Transverse colon (tissue), 4 donors: ENCODE data around the gene ITGA1. TPM values are rescaled to one million over a fixed set of nuclear protein-coding genes. Genes with fewer than 3 reads are reported as not detected.

Experiments used
- DNase-seq: peaks from one replicate; pipeline ENCODE4 v3.0.0-alpha.2; 2019
- H3K27ac ChIP-seq, 4 donors: fragments of 200-600 bp; sonication (generic); 2 replicates each; pipeline ENCODE4 v1.5.1; 2016 to 2018; ENCODE audit warnings: inconsistent platforms in 4 of 4
- H3K27me3 ChIP-seq: fragments of 200-600 bp; sonication (generic); 2 replicates; pipeline ENCODE4 v1.5.1; 2017; ENCODE audit warnings: inconsistent platforms
- H3K36me3 ChIP-seq, 4 donors: fragments of 200-600 bp; sonication (generic); 2 replicates each; pipeline ENCODE4 v1.5.1; 2017 to 2019; ENCODE audit warnings: inconsistent platforms in 4 of 4
- H3K4me1 ChIP-seq, 4 donors: fragments of 200-600 bp; sonication (generic); 2 replicates each; pipeline ENCODE4 v1.5.1; 2017 to 2020; ENCODE audit warnings: inconsistent platforms in 4 of 4
- H3K4me3 ChIP-seq, 4 donors: fragments of 200-600 bp; sonication (generic); 1 replicate in 1 of 4; 2 replicates in 3 of 4; pipeline versions ENCODE4 v1.5.1 to v1.6.1; 2017 to 2019; ENCODE audit warnings: inconsistent platforms in 4 of 4
- H3K9me3 ChIP-seq, 2 donors: fragments of 200-600 bp; sonication (generic); 2 replicates each; pipeline ENCODE4 v1.5.1; 2017 to 2019; ENCODE audit warnings: inconsistent platforms in 2 of 2
- CTCF ChIP-seq, 5 experiments: fragments of 200-600 bp in 3 of 5; fragments of 450-650 bp in 2 of 5; sonication (generic) in 3 of 5; IDR thresholded peaks; 1 replicate in 2 of 5; 2 replicates in 3 of 5; pipeline ENCODE4 v1.5.1; 2016 to 2017; ENCODE audit warnings: antibody characterized with exemption in 5 of 5, inconsistent platforms in 3 of 5, mild to moderate bottlenecking in 2 of 5, moderate library complexity in 1 of 5
- EP300 ChIP-seq: sonication (generic); formaldehyde crosslinking; IDR thresholded peaks from one replicate; pipeline ENCODE4 v1.6.1; 2017; ENCODE audit warnings: antibody characterized with exemption, low read depth
- POLR2A ChIP-seq: fragments of 450-650 bp; IDR thresholded peaks from one replicate; pipeline ENCODE4 v1.6.1; 2016; ENCODE audit warnings: antibody characterized with exemption, mild to moderate bottlenecking, moderate library complexity
- POLR2AphosphoS5 ChIP-seq, 3 donors: sonication (generic); formaldehyde crosslinking; IDR thresholded peaks; one replicate each; pipeline ENCODE4 v1.6.1; 2016; ENCODE audit warnings: antibody characterized with exemption in 3 of 3
- WGBS, 2 donors: methylation state at CpG; one replicate each; pipeline ENCODE4 v1.1.5; 2018; ENCODE audit warnings: low coverage in 1 of 2; 5-methylcytosine and 5-hydroxymethylcytosine counted together
- in situ Hi-C, 4 donors: fragments of 200-750 bp; cut with MboI; loops; one replicate each; pipeline versions ENCODE4 v1.15.0 to v1.15.1; 2017; ENCODE audit warnings: low sequenced_read_pairs in 3 of 4, low pct_ligation_motif_present in 1 of 4, low pct_unique_long_range_greater_than_20kb in 1 of 4
- intact Hi-C: fragments of 100-400 bp; cut with DNase I; formaldehyde crosslinking; loops from one replicate; pipeline ENCODE4 v1.15.1; 2023; ENCODE audit warnings: low total_unique reads
- small RNA-seq, 4 donors: library from RNA; depleted of rRNA; stranded (forward); fragments of <200 nt; gene quantifications; one replicate each; pipeline ENCODE3, GENCODE V24; 2016
- total RNA-seq, 4 donors: library from RNA; depleted of rRNA; stranded (reverse); fragments of >200 nt; gene quantifications; one replicate each; pipeline ENCODE4 v1.1.0, GENCODE V29; 2016

The ITGA1 gene
- total RNA-seq, 4 donors from 2014 or later: 42.6 to 83.2 (median 48.0) TPM

- intact Hi-C loops: no loop called here
Observed at GRCh38 chr5:53002491-53002890, 214.8 kb downstream of the ITGA1 start.

GRCh38 chr5:53003144-53003543, 215.4 kb downstream of the ITGA1 start:
- Histone ChIP-seq H3K4me1 (peaks cover 0 to 5% (median under 1%) of the 10 kb centered on the region in 4 donors), H3K36me3 (no peaks in the 10 kb centered on the region), H3K27ac (no peak overlapping the region), H3K27me3 (no peaks in the 10 kb centered on the region), H3K9me3 (no peaks in the 10 kb centered on the region), H3K4me3 (no peak overlapping the region)
- intact Hi-C loops: no loop called here
- TF ChIP-seq CTCF (IDR thresholded peaks at IDR 0.05): no peak
- no peak for TF ChIP-seq EP300
- no peak for TF ChIP-seq POLR2AphosphoS5 (IDR thresholded peaks at IDR 0.05)
- in situ Hi-C loops: no loop called here
- no peak for DNase-seq
- WGBS, 2 donors: 100% methylated on average over 1 of the region's 1 CpG; no CpG with 5 or more reads in 1 of the 2 donors

More at GRCh38 chr5:53002491-53002890, 214.8 kb downstream of the ITGA1 start:
- Histone ChIP-seq H3K27ac (no peak overlapping the region), H3K27me3 (no peaks in the 10 kb centered on the region), H3K4me1 (peaks cover 0 to 8% (median 5%) of the 10 kb centered on the region in 4 donors), H3K4me3 (no peak overlapping the region), H3K9me3 (no peaks in the 10 kb centered on the region), H3K36me3 (no peaks in the 10 kb centered on the region)
- in situ Hi-C loops: no loop called here
- TF ChIP-seq CTCF (IDR thresholded peaks at IDR 0.05) (no peak), POLR2AphosphoS5 (IDR thresholded peaks at IDR 0.05) (no peak), POLR2A (no peak), EP300 (no peak)
- DNase-seq: no peak
- WGBS, 2 donors: 67 to 86% methylated on average over 1 of the region's 1 CpG

GRCh38 chr5:53006911-53007890, 219.5 kb downstream of the ITGA1 start:
- no peaks in the 10 kb centered on the region for H3K27me3 ChIP-seq
- no peak overlapping the region for H3K27ac ChIP-seq
- WGBS, 2 donors: 22 to 48% methylated on average over 1 to 4 of the region's 4 CpGs
- DNase-seq: no peak
- no peaks in the 10 kb centered on the region for H3K36me3 ChIP-seq
- intact Hi-C loops: no loop called here
- H3K4me1 ChIP-seq: no peaks in the 10 kb centered on the region
- no peak for TF ChIP-seq CTCF (IDR thresholded peaks at IDR 0.05)
- TF ChIP-seq EP300: no peak
- TF ChIP-seq POLR2AphosphoS5 (IDR thresholded peaks at IDR 0.05): no peak
- no peak for TF ChIP-seq POLR2A
- no peak overlapping the region for H3K4me3 ChIP-seq
- H3K9me3 ChIP-seq: no peaks in the 10 kb centered on the region
- in situ Hi-C loops: no loop called here

- intact Hi-C loops: no loop called here
- no peak for DNase-seq
Observed at GRCh38 chr5:53008751-53009150, 221.0 kb downstream of the ITGA1 start.

More at GRCh38 chr5:53008751-53009150, 221.0 kb downstream of the ITGA1 start:
- WGBS, 2 donors: 0 to 13% methylated on average over 1 of the region's 1 CpG
- Histone ChIP-seq H3K27ac (no peak overlapping the region), H3K36me3 (no peaks in the 10 kb centered on the region), H3K9me3 (no peaks in the 10 kb centered on the region), H3K27me3 (no peaks in the 10 kb centered on the region), H3K4me1 (no peaks in the 10 kb centered on the region), H3K4me3 (no peak overlapping the region)
- no peak for TF ChIP-seq CTCF (IDR thresholded peaks at IDR 0.05)
- no peak for TF ChIP-seq EP300
- TF ChIP-seq POLR2A: no peak
- TF ChIP-seq POLR2AphosphoS5 (IDR thresholded peaks at IDR 0.05): no peak
- in situ Hi-C loops: no loop called here

Small RNA genes lying within 50 kb of the gene (small RNA-seq; reads per million reads assigned to genes)
- 0 reads per million in 4 donors for gene B3GNTL1P1

Other genes starting within 250 kb of the ITGA1 start
- gene PELO, start within 50 bp of the ITGA1 start, total RNA-seq: 10 to 100 TPM; 10.1 to 62.3 (median 16.8) TPM
- gene ITGA2, start 201.4 kb downstream of the ITGA1 start, total RNA-seq: 10 to 100 TPM in 1 of 4 donors, 1 to 10 TPM in 3; 1.5 to 10.1 (median 8.7) TPM